ENCODE measurements around the gene FOXRED2. TPM values are rescaled to one million over a fixed set of nuclear protein-coding genes. Genes with fewer than 3 reads are reported as not detected.
A peak's percentile ranks its signal among the peaks of the same experiment; 100 is the strongest.

The FOXRED2 gene
- total RNA-seq, 1 experiment from 2014 or later = 6.3 TPM

DNA sequence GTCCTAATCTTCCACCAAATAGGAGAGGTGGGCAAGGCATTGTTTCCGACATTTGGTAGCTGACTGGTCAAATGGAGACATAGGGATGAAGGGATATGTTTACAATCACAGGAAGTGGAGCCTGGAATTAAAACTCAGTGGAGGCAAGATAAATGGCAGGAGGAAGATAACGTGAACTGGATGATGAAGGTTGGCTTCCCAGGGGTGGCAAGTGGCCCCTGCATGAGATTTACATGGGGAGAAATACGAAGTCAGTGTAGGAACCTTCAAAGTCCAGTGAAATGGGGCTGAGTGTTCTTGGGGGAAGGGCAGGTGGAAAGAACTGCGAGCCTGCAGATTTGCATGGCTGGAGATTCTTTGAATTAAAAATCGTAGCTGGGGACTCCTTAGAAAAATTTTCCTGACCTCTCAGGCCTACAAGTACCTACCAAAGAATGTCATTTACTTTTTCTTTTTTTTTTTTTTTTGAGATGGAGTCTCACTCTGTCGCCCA lies 724 bp upstream of the FOXRED2 start:
- peaks cover 15% of the 10 kb centered on the region for H3K4me1 ChIP-seq (replicated peaks)
- H3K36me3 ChIP-seq = peaks cover 29% of the 10 kb centered on the region
- H3K9me3 ChIP-seq (replicated peaks) = peaks cover 9% of the 10 kb centered on the region
- no peak overlapping the region for H3K4me3 ChIP-seq
- H3K27me3 ChIP-seq (replicated peaks) = no peaks in the 10 kb centered on the region
- no peak overlapping the region for H3K27ac ChIP-seq
- no peak for DNase-seq (ENCODE audit: low read depth in 1 of 2, low spot score in 2 of 2)

DNA sequence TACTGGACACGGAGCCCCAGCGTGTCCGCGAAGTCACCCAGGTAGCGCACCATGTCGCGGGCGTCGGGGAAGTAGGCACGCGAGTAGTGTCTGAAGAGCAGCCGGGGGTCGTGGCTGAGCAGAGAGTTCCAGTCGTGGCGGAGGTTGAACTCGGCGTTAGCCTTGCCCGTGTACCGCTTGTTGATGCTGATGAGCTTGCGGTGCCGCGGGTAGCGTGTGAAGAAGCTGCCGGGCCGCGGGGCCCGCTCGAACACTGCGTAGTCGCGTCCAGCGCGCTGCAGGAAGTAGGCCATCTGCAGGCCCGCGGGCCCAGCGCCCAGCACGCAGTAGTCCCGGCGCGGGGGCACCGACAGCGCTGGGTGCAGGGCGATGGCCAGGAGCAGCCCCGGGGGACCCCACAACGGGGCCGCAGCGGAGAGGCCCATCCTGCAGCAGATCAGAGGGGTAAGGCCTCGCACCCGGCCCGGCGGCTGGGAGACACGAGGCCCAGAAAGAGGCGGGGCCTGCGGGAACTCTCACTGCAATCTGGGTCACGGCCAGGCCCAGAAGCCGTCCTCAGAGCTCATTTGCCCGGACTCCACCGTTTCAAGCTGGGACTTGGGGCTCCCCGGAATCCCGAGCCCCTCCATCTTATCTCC lies 723 bp downstream of the FOXRED2 start:
- peaks cover 14% of the 10 kb centered on the region for H3K36me3 ChIP-seq
- H3K27me3 ChIP-seq (replicated peaks) = no peaks in the 10 kb centered on the region
- H3K9me3 ChIP-seq (replicated peaks) = peaks cover 9% of the 10 kb centered on the region
- peaks cover 15% of the 10 kb centered on the region for H3K4me1 ChIP-seq (replicated peaks)
- peak overlapping the region; percentile 46 for H3K4me3 ChIP-seq
- H3K27ac ChIP-seq = no peak overlapping the region
- no peak for DNase-seq (ENCODE audit: low read depth in 1 of 2, low spot score in 2 of 2)

DNA sequence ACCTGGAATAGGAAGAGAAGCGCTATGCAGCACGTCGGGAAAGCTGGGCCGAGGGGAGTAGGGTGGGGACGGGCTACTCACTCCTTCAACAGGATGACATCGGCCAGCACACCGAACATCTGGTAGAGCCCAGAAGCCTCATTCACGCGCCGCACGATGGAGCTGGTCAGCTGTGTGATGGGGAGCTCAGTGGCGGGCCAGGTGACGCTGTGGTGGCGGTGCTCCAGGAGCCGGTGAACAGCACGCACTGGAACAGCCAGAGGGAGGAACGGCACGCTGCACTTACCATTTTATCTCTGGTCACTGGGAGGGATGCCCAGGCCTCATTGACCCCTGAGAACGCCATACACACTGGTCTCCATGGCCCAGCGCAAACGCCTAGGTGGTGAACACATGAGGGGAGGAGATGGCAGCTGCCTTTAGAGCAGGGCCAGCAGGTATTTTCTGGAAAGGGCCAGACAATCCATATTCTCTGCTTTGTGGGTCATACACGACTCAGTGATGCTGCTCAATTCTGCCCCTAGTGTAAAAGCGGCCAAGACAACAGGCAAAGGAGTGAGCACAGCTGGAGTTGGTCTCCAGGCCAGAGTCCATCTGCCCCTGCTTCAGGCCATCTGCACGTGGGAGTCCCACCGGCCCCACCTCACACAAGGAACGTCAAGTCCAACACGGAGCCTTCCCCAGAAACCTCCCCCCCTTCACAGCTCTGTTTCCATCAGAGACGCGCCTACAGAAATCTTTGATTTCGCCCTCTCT lies 8.8 kb downstream of the FOXRED2 start:
- H3K9me3 ChIP-seq (replicated peaks) = no peaks in the 10 kb centered on the region; the same call in 1 of the 2 replicates
- peaks cover 4% of the 10 kb centered on the region; the same call in 1 of the 2 replicates for H3K36me3 ChIP-seq
- H3K4me1 ChIP-seq (replicated peaks) = no peaks in the 10 kb centered on the region
- DNase-seq (ENCODE audit: low read depth in 1 of 2, low spot score in 2 of 2) = no peak
- H3K27ac ChIP-seq = no peak overlapping the region
- H3K4me3 ChIP-seq = no peak overlapping the region
- no peaks in the 10 kb centered on the region for H3K27me3 ChIP-seq (replicated peaks)

- no peak for DNase-seq (ENCODE audit: low read depth in 1 of 2, low spot score in 2 of 2)
- H3K27me3 ChIP-seq (replicated peaks) = no peaks in the 10 kb centered on the region
- H3K36me3 ChIP-seq = peaks cover 11% of the 10 kb centered on the region
- no peaks in the 10 kb centered on the region; the same call in 1 of the 2 replicates for H3K9me3 ChIP-seq (replicated peaks)
- 0 out of 2 replicates have a peak, but pooled peaks cover 3% of the 10 kb centered on the region for H3K4me1 ChIP-seq (replicated peaks)
- H3K4me3 ChIP-seq = no peak overlapping the region
- H3K27ac ChIP-seq = no peak overlapping the region
Measured at GRCh38 chr22:36493690-36494110, 13.1 kb downstream of the FOXRED2 start.

DNA sequence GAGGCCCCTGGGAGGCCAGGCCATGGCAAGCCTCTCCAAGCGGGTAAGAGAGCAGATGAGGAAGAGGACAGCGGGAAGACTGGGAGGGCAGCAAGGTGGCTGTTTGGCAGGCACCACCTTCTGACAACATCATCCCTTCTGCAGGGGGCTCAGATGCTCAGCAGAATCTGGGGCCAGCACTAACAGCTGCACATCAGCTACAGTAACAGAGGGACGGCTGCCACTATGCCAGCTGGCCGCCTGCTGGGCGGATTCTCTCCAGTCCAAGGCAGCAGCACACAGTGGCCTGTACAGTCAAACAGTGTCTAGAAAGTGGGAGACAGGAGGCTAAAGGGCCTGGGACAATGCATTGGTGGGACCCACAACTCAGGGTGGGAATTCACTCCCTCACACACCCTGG lies 14.7 kb downstream of the FOXRED2 start:
- no peak overlapping the region for H3K27ac ChIP-seq
- no peaks in the 10 kb centered on the region for H3K27me3 ChIP-seq (replicated peaks)
- H3K4me3 ChIP-seq = no peak overlapping the region
- no peaks in the 10 kb centered on the region; the same call in 1 of the 2 replicates for H3K9me3 ChIP-seq (replicated peaks)
- 0 out of 2 replicates have a peak, but pooled peaks cover 3% of the 10 kb centered on the region for H3K4me1 ChIP-seq (replicated peaks)
- peaks cover 11% of the 10 kb centered on the region for H3K36me3 ChIP-seq
- no peak for DNase-seq (ENCODE audit: low read depth in 1 of 2, low spot score in 2 of 2)

- Histone ChIP-seq H3K27ac (no peak overlapping the region), H3K9me3 (replicated peaks) (no peaks in the 10 kb centered on the region; the same call in 1 of the 2 replicates), H3K36me3 (peaks cover 11% of the 10 kb centered on the region), H3K27me3 (replicated peaks) (no peaks in the 10 kb centered on the region), H3K4me3 (no peak overlapping the region), H3K4me1 (replicated peaks) (0 out of 2 replicates have a peak, but pooled peaks cover 3% of the 10 kb centered on the region)
- DNase-seq (ENCODE audit: low read depth in 1 of 2, low spot score in 2 of 2) = no peak
Measured at GRCh38 chr22:36491155-36491554, 15.7 kb downstream of the FOXRED2 start.

- H3K9me3 ChIP-seq (replicated peaks) = no peaks in the 10 kb centered on the region; the same call in 1 of the 2 replicates
Measured at GRCh38 chr22:36486619-36487384, 20.0 kb downstream of the FOXRED2 start.

DNA sequence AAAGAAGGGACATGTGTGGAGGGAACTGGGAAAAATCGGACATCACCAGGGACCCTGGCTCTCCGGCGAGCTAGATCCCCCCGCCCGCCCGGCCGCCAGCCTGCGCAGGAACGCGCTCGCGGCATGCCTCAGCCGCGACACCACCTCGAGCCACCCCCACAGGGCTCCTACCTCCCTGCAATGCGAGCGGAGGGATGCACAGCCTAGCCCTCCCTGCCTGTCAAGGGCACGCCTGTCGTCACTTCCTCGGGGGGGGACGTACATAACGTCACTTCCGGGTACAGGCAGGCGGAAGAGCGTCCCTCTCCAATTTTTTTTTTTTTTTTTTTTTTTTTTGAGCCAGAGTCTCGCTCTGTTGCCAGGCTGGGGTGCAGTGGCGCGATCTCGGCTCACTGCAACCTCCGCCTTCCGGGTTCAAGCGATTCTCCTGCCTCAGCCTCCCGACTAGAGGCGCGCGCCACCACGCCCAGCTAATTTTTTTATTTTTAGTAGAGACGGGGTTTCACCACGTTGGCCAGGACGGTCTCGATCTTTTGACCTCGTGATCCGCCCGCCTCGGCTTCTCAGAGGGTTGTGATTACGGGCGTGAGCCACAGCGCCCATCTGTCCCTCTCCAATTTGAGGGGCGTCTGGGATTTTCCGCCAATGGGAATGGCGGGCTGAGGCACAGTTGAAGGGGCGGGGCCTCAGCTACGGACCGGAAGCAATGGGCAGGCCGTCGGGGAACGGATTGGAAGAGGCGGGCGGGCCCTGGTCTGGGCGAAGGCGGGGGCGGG lies 25.3 kb downstream of the FOXRED2 start, which contains the start of gene TXN2:
Gene TXN2 (minus strand): TSS at position 248 of the 776 bp plus-strand sequence. CDS start 803 bp downstream, outside the sequence.
- H3K36me3 ChIP-seq = peaks cover 36% of the 10 kb centered on the region
- peak within 1 kb of the TSS; percentile 100 for H3K27ac ChIP-seq
- peak within 1 kb of the TSS; percentile 80 for H3K4me3 ChIP-seq
- no peaks in the 10 kb centered on the region for H3K9me3 ChIP-seq (replicated peaks)
- H3K27me3 ChIP-seq (replicated peaks) = no peaks in the 10 kb centered on the region
- DNase-seq (ENCODE audit: low read depth in 1 of 2, low spot score in 2 of 2) = peak; percentile 97 to 98
- peaks cover 16% of the 10 kb centered on the region for H3K4me1 ChIP-seq (replicated peaks)

More at GRCh38 chr22:36486619-36487384, 20.0 kb downstream of the FOXRED2 start:
- Histone ChIP-seq H3K4me3 (no peak overlapping the region), H3K27ac (no peak overlapping the region), H3K36me3 (peaks cover 6% of the 10 kb centered on the region), H3K27me3 (replicated peaks) (no peaks in the 10 kb centered on the region), H3K4me1 (replicated peaks) (peaks cover 5% of the 10 kb centered on the region)
- peak; percentile 60 to 80 for DNase-seq (ENCODE audit: low read depth in 1 of 2, low spot score in 2 of 2)

- Histone ChIP-seq H3K27me3 (replicated peaks) (no peaks in the 10 kb centered on the region), H3K4me3 (peak overlapping the region; percentile 80), H3K36me3 (peaks cover 42% of the 10 kb centered on the region), H3K4me1 (replicated peaks) (peaks cover 16% of the 10 kb centered on the region), H3K9me3 (replicated peaks) (no peaks in the 10 kb centered on the region), H3K27ac (peak overlapping the region; percentile 100)
- no peak for DNase-seq (ENCODE audit: low read depth in 1 of 2, low spot score in 2 of 2)
Measured at GRCh38 chr22:36480941-36481392, 25.9 kb downstream of the FOXRED2 start.

GRCh38 chr22:36478966-36479365 lies 27.9 kb downstream of the FOXRED2 start:
- no peaks in the 10 kb centered on the region for H3K27me3 ChIP-seq (replicated peaks)
- no peak for DNase-seq (ENCODE audit: low read depth in 1 of 2, low spot score in 2 of 2)
- H3K27ac ChIP-seq = no peak overlapping the region
- H3K36me3 ChIP-seq = peaks cover 62% of the 10 kb centered on the region
- peaks cover 16% of the 10 kb centered on the region for H3K4me1 ChIP-seq (replicated peaks)
- no peak overlapping the region for H3K4me3 ChIP-seq
- H3K9me3 ChIP-seq (replicated peaks) = no peaks in the 10 kb centered on the region

DNA sequence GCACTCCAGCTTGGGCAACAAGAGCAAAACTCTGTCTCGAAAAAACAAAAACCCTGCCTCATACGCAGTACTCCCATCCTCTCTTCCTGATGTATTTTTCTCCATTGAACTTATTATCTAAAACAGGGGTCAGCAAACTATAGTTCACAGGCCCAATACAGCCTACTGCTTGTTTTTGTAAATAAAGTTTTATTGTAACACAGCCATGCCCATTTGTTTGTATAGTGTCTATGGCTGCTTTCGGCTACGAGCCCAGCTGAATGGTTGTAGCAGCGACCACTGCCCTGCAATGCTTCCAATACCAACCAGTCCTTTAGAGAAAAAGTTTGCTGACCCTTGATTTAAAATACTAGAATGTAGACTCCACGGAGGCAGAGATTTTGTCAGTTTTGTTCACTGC lies 31.5 kb downstream of the FOXRED2 start:
- peaks cover 29% of the 10 kb centered on the region for H3K4me1 ChIP-seq (replicated peaks)
- no peak overlapping the region for H3K27ac ChIP-seq
- peaks cover 90% of the 10 kb centered on the region for H3K36me3 ChIP-seq
- H3K4me3 ChIP-seq = no peak overlapping the region
- H3K9me3 ChIP-seq (replicated peaks) = no peaks in the 10 kb centered on the region
- no peaks in the 10 kb centered on the region for H3K27me3 ChIP-seq (replicated peaks)
- DNase-seq (ENCODE audit: low read depth in 1 of 2, low spot score in 2 of 2) = no peak

GRCh38 chr22:36472689-36473088 lies 34.2 kb downstream of the FOXRED2 start:
- Histone ChIP-seq H3K4me1 (replicated peaks) (peaks cover 52% of the 10 kb centered on the region), H3K36me3 (peaks cover 68% of the 10 kb centered on the region), H3K4me3 (no peak overlapping the region), H3K27ac (0 out of 2 replicates have a peak overlapping the region, but pooled peaks have one; percentile 54), H3K9me3 (replicated peaks) (no peaks in the 10 kb centered on the region), H3K27me3 (replicated peaks) (no peaks in the 10 kb centered on the region)
- no peak for DNase-seq (ENCODE audit: low read depth in 1 of 2, low spot score in 2 of 2)
